Fibroblast of skin of right quadriceps (primary cell): Measurements from ENCODE around the gene BRINP2.

Source experiments
- DNase-seq: peaks from one replicate; pipeline ENCODE4 v3.0.0-alpha.2; 2013

The BRINP2 gene

GRCh38 chr1:177164380-177165068 lies 6.2 kb upstream of the BRINP2 start, which contains the start of gene ASTN1:
ASTN1 (minus strand) TSS chr1:177164712; CDS start chr1:177164676, 36 bp downstream.
- no peak for DNase-seq

- DNase-seq, result no peak
Observed at GRCh38 chr1:177165069-177165439, 5.7 kb upstream of the BRINP2 start.

GRCh38 chr1:177171536-177172123 lies 872 bp downstream of the BRINP2 start:
- DNase-seq, result peak; percentile 15

- DNase-seq, result no peak
Observed at GRCh38 chr1:177172272-177172671, 1.5 kb downstream of the BRINP2 start.

- no peak for DNase-seq
Observed at GRCh38 chr1:177172866-177173265, 2.1 kb downstream of the BRINP2 start.

- no peak for DNase-seq
Observed at GRCh38 chr1:177173976-177174375, 3.2 kb downstream of the BRINP2 start.

- no peak for DNase-seq
Observed at GRCh38 chr1:177174921-177175634, 4.3 kb downstream of the BRINP2 start.

- no peak for DNase-seq
Observed at GRCh38 chr1:177181280-177181630, 10.5 kb downstream of the BRINP2 start.

- peak; percentile 44 for DNase-seq
Observed at GRCh38 chr1:177181631-177182291, 11.0 kb downstream of the BRINP2 start.

- DNase-seq, result no peak
Observed at GRCh38 chr1:177183836-177184235, 13.1 kb downstream of the BRINP2 start.

- no peak for DNase-seq
Observed at GRCh38 chr1:177185209-177185608, 14.5 kb downstream of the BRINP2 start.

- no peak for DNase-seq
Observed at GRCh38 chr1:177186639-177187038, 15.9 kb downstream of the BRINP2 start.

- DNase-seq, result peak; percentile 23
Observed at GRCh38 chr1:177190308-177190970, 19.7 kb downstream of the BRINP2 start.

- no peak for DNase-seq
Observed at GRCh38 chr1:177198243-177198642, 27.5 kb downstream of the BRINP2 start.

- no peak for DNase-seq
Observed at GRCh38 chr1:177200290-177200689, 29.5 kb downstream of the BRINP2 start.

GRCh38 chr1:177206831-177207355 lies 36.1 kb downstream of the BRINP2 start:
- peak; percentile 63 for DNase-seq

GRCh38 chr1:177208920-177209319 lies 38.2 kb downstream of the BRINP2 start:
- DNase-seq, result no peak

- DNase-seq, result peak; percentile 99
Observed at GRCh38 chr1:177209357-177209756, 38.6 kb downstream of the BRINP2 start.

- no peak for DNase-seq
Observed at GRCh38 chr1:177210071-177210470, 39.3 kb downstream of the BRINP2 start.

- DNase-seq, result no peak
Observed at GRCh38 chr1:177211231-177211630, 40.5 kb downstream of the BRINP2 start.

GRCh38 chr1:177216587-177217202 lies 45.9 kb downstream of the BRINP2 start:
- DNase-seq, result no peak
